ENCODE measurements around the gene STX3. TPM values are rescaled to one million over a fixed set of nuclear protein-coding genes. Genes with fewer than 3 reads are reported as not detected.
A peak's percentile ranks its signal among the peaks of the same experiment; 100 is the strongest.

Gene STX3
- total and polyA plus RNA-seq, 4 donors = 3.3 to 8.5 (median 5.8) TPM

- 76% methylated on average over 4 of the region's 4 CpGs for WGBS
- no peaks in the 10 kb centered on the region for H3K9me3 ChIP-seq (ENCODE audit: control insufficient read depth in 4 of 4, low read length in 3 of 4)
- H3K36me3 ChIP-seq (ENCODE audit: control insufficient read depth in 4 of 4, insufficient read depth in 3 of 4, low read depth in 1 of 4, low read length in 3 of 4) = no peaks in the 10 kb centered on the region
- no peak overlapping the region for H3K4me3 ChIP-seq (ENCODE audit: low read depth in 1 of 3, low read length in 3 of 3)
- no peak for DNase-seq (ENCODE audit: low spot score)
- no peak overlapping the region for H3K9ac ChIP-seq (ENCODE audit: low read depth in 1 of 2, low read length in 2 of 2)
- no peak overlapping the region for H3K27ac ChIP-seq (ENCODE audit: low read depth in 1 of 2, low read length in 2 of 2)
- no peaks in the 10 kb centered on the region for H3K27me3 ChIP-seq (ENCODE audit: control insufficient read depth in 4 of 4, insufficient read depth in 4 of 4, low read length in 3 of 4)
- H3K4me1 ChIP-seq (ENCODE audit: control insufficient read depth in 4 of 4, insufficient read depth in 4 of 4, low read length in 3 of 4) = no peaks in the 10 kb centered on the region
- TF ChIP-seq TAF1 (conservative IDR thresholded peaks at IDR 0.05) (no peak), RAD21 (IDR thresholded peaks at IDR 0.05) (no peak), EGR1 (IDR thresholded peaks at IDR 0.05; ENCODE audit: low read depth in 2 of 2) (no peak), GABPA (IDR thresholded peaks at IDR 0.05 in 1 of 2, conservative IDR thresholded peaks at IDR 0.05 in 1 of 2) (no peak), FOXA1 (IDR thresholded peaks at IDR 0.05) (no peak), JUND (IDR thresholded peaks at IDR 0.05) (no peak), YY1 (IDR thresholded peaks at IDR 0.05) (no peak), HNF4G (IDR thresholded peaks at IDR 0.05) (no peak), SP1 (IDR thresholded peaks at IDR 0.05) (no peak), CTCF (IDR thresholded peaks at IDR 0.05; ENCODE audit: low read depth, low read length, missing input control) (no peak)
Measured at GRCh38 chr11:59818572-59818971, 63.4 kb downstream of the STX3 start.

- 3% methylated on average over 9 of the region's 9 CpGs for WGBS
- DNase-seq (ENCODE audit: low spot score) = no peak
- Histone ChIP-seq H3K4me3 (ENCODE audit: low read depth in 1 of 3, low read length in 3 of 3) (no peak overlapping the region), H3K36me3 (ENCODE audit: control insufficient read depth in 4 of 4, insufficient read depth in 3 of 4, low read depth in 1 of 4, low read length in 3 of 4) (no peaks in the 10 kb centered on the region), H3K4me1 (ENCODE audit: control insufficient read depth in 4 of 4, insufficient read depth in 4 of 4, low read length in 3 of 4) (no peaks in the 10 kb centered on the region), H3K27me3 (ENCODE audit: control insufficient read depth in 4 of 4, insufficient read depth in 4 of 4, low read length in 3 of 4) (no peaks in the 10 kb centered on the region), H3K27ac (ENCODE audit: low read depth in 1 of 2, low read length in 2 of 2) (no peak overlapping the region), H3K9ac (ENCODE audit: low read depth in 1 of 2, low read length in 2 of 2) (no peak overlapping the region), H3K9me3 (ENCODE audit: control insufficient read depth in 4 of 4, low read length in 3 of 4) (no peaks in the 10 kb centered on the region)
- TF ChIP-seq RAD21 (IDR thresholded peaks at IDR 0.05) (peak; percentile 87 to 91), NR2F2 (IDR thresholded peaks at IDR 0.05) (no peak), CTCF (IDR thresholded peaks at IDR 0.05; ENCODE audit: low read depth, low read length, missing input control) (peak; percentile 74), ZBTB33 (IDR thresholded peaks at IDR 0.05) (no peak), MAX (IDR thresholded peaks at IDR 0.05) (peak; percentile 34)
Measured at GRCh38 chr11:59822989-59823566, 67.9 kb downstream of the STX3 start.
